HG02588 (cell line): ENCODE data around the gene LENG8.
"Not testable (repeated sequence)": the region's sequence is repeated elsewhere in the genome, so short reads cannot be mapped to it uniquely, and the experiment has no call there.

Experiments
- ATAC-seq: cut with Tn5 transposase; IDR thresholded peaks from one replicate; pipeline ENCODE4 v1.9.1; 2021; ENCODE audit warnings: mild to moderate bottlenecking, moderate library complexity; ENCODE audit not compliant: unreplicated experiment

LENG8 gene

DNA sequence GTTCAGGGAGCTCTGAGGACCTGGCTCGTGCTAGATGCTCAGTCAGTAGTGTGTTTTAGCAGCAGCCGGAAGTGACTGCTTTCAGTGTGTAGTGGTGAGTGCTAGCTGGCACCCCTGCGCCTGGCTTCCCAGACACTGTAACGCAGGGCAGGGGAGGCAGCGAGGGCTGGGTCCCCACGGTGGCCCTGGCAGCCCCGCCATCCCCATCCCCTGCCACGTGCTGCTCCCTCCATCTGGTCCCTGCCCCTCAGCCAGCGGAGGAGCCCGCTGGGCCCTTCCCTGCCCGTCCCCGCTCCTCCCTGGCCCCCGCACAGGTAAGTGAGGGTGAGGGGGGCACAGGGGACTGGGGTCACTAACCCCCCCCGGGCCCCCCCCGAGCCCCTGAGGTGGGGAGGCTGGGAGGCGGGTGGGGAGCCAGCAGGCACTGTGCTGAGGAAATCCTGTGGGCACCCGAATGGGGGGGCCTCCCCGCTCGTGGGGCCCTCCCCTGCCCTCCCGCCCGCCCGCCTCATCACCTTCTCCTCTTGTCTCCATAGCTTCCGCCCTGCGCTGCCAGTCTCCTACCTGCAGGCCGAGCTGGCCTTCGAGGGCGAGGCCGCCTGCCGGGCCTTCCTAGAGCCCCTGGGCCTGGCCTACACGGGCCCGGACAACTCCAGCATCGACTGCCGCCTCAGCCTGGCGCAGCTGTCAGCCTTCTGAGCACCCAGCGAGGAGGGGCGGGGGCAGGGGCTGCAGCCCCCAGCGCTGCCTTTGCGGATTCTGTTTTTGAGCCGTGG, 11.4 kb downstream of the LENG8 start:
- ATAC-seq: no peak

DNA sequence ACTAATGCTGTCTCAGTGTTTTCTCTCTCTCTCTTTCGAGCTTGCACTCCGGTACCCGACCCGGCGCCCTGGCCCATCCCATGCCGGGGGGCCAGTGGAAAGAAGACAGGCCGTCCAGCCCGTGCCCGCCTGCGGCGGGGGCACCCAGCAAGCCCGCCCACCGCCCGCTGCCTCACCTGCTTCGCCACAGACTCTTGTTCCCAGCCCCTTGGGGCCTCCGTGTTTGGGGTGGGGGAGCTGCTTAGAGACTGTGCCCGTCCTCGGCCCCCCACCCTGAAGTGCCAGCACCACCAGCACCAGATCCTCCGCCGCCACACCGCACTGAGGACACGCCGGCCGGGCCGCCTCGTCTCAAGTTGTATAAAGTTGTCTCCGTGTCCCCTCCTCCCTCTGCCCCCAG, 12.2 kb downstream of the LENG8 start:
- no peak for ATAC-seq

DNA sequence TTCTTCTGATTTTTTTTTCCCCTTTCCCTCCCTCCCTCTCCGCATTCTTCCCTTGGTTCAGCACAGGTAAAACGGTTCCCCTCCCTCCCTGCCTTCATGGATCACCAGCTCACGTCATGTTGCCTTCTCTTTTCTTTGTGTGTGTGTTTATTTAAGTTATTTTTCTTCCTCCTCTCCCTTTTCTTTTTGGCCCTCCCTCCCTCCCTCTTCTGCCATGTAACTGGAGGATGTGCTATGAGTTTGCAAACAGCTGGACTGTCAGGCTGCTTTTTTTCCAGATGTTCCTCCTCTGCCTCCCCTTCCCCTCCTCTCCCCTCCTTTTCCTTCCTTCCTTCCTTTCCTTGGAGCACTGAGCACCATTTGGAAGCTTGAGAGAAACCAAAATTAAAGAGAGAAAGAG, 12.6 kb downstream of the LENG8 start:
- no peak for ATAC-seq

DNA sequence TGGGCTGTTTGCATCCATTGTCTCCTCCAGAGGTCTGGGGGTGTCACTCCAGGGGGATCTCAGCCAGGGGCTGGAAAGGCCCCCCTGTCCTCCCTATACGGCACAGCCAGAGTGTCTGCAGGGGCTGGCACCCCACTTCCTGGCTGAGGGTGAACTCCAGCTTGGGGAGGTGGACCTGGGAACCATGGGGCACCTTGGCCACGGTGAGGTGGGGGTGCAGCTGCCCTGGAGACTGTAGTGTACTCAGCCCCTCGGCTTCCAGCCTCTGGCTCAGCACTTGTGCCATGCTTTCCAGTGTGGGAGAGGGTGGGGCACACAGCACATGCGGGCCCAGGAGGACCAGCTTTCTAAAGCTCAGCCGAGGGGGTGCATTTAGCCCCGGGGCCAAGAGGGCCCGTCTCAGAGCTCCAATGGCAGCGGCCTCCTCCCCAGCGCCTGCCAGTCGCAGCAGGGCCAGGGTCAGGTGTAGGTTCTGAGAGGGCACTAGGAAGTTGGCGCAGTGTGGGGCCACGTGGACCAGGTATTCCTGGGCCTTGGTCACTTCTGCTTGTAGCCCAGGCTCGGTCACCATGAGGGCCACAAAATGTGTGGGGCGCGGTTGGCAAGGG, 13.2 kb downstream of the LENG8 start:
- no peak for ATAC-seq

DNA sequence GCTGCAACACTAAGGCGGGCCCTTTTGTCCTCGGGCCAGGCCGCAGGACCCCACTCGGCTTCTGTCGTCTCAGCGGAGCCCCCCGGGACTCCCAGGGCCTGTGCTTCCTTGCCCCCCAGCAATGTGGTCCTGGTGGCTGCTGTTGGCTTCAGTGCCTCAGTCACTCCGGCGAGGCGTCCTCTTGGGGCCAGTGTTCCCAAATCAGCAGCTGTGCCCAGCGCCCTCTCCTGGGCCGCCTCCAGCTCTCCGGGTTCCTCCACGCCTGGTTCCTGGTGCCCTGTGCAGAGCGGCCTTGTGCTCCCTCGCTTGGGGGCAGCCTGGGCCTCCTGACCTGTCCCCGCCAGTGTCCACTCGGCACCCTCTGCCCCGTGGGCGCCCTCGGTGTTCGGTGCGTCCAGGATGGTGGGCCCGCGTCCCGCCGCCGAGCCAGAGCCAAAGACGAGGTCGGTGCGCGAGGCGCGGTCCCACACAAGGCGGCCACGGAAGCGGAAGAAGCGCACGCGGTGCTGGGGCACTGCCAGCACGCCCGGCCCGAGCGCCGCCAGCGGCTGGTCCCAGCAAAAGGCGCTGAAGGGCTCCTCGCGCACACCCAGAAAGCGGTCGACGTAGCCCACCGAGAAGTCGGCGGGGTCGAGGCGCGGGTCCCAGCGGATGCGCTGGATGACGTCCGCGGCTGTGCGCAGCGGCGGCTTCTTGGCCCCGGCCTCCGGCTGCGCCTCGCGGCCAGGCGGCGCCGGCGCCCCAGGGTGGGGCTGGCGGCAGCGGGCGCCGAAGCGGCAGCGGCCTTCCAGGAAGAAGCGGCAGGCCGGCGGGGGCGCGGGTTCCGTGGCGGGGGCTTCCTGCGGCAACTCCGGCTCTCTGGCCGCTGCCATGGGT, 13.9 kb downstream of the LENG8 start:
- peak; percentile 10 for ATAC-seq

DNA sequence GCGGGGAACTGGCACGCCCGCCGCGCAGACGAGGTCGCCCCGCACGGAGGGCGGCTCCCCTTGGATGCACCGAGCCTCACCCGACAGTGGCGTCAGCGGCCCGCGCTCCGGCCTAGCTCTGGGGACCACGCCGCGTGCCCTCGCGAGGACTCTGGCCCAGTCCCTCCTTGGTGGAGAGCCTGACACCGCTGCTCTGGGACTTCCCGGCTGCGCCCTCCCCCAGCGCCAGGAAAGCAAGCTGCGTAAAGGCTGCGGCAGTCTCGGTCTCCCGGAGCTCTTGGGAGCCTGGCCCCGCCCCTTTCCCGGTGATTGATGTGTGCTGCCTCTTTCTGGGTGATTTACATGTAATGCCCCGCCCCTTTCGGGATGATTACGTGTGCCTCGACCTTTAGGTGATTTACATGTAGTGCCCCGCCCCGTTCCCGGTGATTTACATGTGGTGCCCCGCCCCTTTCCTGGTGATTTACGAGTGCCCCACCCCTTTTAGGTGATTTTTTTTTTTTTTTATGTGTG, 14.6 kb downstream of the LENG8 start, which contains the start of gene LENG9:
Gene LENG9 (minus strand): TSS at position 248 of the 513 bp plus-strand sequence. CDS start 252 bp downstream, outside the sequence.
- peak; percentile 46 for ATAC-seq

DNA sequence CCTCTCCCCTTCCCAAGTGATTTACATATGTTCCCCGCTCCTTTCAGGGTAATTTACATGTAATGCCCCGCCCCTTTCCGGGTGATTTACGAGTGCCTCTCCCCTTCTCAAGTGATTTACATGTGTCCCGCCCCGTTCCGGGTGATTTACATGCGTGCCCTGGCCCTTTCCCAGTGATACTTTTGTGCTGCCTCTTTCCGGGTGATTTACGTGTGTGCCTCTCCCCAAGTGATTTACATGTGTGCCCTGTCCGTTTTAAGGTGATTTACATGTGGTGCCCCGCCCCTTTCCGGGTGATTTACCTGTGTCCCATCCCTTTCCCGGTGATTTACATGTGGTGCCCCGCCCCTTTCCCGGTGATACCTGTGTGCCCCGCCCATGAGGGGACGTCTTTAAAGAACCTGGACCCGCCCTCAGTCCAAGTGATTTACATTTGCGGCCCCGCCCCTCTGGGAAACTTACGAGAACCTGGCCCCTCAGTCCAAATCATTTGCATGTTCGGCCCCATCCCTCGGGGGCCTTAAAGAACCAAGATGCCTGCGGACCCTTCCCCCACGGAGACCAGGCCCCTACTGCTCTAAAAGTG, 15.1 kb downstream of the LENG8 start:
- ATAC-seq: peak; percentile 43

DNA sequence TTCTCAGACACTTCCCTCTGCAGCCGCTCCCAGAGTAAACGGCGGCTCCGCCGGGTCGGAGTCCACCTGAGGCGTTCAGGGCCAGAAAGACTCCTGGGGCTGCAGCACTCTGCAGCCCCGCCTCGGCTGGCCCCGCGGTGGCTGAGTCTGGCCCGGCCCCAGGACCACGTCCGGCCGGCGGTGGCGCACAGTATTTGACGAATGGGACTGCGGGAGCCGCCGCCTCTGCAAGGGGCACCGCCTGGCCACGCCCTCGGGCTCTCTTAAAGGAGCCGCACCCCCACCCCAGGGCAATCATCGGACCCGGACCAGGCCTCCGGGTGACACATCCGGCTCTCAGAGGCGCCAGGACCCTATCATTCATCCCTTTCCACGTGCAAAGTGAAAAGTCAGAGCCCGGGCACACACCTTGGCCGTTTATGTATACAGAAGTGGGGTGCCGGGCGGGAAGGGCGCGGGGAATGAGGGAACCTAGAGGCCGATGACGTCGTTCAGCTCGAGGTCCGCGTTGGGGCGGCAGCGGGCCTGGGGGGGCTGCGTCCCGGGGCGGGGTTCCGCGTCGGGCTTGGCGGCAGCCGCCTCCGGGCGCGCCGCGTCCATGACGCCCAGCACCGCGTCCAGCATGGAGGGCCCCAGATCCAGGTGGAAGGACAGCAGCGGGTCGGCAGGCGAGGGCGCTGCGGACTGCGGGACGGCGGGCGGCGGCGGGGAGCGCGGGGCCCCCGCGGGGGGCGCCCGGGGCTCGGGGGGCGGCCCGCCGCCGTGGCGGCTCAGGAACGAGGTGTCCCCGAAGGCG, 15.8 kb downstream of the LENG8 start:
- ATAC-seq: peak; percentile 41

DNA sequence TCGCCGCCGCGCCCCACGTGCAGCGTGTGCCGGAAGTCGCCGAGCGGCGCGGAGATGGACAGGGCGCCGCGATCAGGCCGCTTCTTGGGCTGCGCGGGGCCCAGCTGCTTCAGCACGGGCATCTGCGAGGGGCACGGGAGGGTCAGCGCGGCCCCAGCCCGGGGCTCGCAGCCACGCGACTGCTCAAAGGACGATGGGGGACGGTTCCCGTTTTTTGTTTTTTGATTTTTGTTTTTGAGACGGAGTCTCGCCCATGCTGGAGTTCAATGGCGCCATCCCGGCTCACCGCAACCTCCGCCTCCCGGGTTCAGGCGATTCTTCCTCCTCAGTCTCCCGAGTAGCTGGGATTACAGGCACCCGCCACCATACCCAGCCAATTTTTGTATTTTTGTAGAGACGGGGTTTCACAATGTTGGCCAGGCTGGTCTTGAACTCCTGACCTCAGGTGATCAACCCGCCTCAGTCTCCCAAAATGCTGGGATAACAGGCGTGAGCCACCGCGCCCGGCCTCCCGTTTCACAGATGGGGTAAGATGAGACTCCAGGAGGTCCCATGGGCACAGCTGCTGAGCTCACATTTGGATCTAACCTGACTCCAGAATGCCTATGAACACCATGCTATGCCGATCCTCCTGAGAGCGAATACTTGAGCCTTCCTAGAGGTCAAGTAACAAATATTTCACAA, 16.6 kb downstream of the LENG8 start:
- ATAC-seq: no peak

DNA sequence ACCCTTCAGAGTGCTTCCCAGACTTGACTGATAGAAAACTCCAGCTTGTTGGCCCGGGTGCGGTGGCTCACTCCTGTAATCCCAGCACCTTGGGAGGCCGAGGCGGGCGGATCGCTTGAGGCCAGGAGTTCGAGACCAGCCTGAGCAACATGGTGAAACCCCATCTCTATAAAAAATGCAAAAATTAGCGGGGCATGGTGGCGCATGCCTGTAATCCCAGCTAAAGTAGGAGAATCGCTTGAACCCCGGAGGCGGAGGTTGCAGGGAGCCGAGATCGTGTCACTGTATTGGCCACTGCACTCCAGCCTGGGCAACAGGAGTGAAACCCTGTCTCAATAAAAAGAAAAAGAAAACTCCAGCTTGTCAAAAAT, 17.1 kb downstream of the LENG8 start:
- ATAC-seq: not testable (repeated sequence)

DNA sequence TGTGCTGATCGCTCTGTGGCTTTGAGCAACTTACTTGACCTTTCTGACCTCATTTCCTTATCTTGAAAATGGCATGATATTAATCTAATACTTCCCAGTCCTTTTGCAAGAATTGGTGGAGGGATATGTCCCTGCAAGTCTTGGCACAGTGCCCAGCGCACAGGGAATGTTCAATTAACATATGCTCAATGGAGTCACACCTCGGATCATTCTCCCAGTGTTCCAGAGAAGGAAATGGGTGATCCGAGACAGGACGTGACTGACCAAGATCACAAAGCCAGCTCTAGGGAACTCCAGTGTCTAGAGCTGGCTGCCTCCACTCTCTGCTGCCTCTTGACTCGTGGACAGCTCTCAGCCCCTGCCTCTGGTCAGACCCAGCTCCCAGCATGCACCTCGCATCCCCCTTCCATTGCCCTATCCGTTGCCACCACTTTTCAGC, 20.5 kb downstream of the LENG8 start:
- ATAC-seq: no peak

DNA sequence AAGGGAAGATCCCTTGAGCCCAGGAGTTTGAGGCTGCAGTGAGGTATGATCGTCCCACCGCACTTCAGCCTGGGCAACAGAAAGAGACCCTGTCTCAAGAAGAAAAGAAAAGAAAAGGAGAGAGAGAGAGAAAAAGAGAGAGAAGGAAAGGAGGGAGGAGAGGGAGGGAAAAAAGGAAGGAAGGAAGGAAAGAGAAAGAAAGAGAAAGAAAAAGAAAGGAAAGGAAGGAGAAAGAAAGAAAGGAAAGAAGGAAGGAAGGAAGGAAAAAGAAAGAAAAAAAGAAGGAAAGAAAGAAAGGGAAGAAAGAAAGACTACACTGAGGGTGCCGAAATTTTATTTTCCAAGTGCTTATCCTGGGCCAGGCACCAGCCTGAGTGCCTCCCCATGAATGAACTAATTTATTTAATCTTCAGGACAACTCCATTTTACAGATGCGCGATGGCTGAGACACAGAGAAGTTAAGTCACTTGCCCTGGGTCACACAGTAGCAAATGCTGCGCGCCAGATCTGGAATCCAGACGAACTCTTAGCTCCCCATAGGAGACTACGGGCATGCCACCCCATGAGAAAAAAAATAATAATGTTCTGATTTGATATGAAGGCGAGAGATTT, 21.4 kb downstream of the LENG8 start:
- no peak for ATAC-seq

DNA sequence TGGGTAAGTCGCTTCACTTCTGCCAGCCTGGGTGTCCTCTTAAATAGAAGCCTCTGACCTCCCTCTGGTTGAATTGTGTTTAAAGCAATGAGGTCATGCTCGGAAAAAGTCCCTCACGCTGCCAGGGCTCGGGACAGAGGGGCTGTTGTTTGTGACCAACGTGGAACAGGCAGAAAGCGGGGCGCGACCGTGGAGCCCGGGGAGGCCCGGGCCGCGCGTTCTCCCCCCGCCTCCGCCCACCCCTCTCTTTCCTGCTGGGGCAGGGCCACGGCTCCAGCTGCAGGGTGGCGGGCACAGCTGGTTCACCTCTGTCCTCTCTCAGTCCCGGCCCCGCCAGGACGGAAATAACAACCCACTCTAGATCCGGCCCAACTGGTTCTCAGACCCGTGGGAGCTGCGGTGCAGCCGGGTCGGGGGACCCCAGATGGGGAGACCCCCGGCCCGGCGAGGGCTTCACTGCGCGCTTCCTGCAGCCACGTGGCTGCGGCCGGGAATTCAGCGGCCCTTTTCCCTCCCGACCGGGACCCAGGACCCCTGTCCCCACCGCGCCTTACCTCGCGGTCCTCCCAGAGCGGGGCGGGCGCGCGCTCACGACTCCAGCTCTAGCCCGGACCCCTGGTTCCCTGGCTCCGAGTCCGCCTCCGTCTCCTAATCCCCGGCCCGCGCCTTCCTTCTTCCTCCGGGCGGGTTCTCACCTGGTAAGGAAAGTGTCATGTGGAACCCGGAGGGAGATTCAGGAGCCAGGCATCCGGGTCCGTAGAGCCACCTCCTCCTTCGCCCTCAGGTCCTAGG, 22.2 kb downstream of the LENG8 start:
- ATAC-seq: no peak

DNA sequence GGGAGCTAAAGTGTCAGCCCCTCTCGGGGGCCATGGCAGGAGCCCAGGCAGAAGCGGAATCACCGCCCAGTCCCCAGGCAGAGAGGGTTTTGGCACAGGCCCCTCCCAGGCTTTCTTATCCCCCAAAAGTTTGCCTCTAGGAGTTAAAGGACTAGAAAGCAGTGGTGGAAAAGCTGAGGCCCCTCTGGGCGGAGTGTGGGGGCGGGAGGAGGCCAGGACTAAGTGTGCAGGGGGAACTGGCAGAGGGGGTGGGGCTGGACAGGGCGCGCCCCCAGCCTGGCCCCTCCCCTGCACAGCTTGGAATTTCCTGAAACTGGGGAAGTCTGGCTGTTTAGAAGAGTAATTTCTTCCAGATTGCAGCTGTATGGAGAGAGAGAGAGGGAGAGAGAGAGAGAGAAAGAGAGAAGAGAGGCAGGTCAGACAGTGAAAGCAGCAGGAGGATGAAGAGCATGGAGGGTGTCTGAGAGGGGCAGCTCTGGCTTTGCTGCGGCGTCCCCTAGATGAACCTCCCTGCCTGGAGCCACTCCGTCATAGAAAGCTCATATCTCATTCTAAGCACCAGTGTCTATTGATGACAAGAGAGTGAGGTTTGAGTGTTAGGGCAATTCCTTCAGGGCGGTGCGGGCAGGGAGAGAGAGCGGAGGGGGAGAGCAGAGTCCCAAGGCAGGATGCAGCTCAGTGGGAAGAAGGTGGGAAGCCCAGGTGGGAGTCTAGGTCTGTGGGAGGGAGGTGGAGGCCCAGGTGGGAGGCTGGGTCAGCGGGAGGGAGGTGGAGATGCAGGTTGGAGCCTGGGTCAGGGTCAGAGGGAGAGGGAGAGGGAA, 24.3 kb downstream of the LENG8 start, which contains the start of gene CDC42EP5:
Gene CDC42EP5 (minus strand): TSS at position 226 of the 821 bp plus-strand sequence. CDS start 7,749 bp downstream, outside the sequence.
- ATAC-seq: no peak

DNA sequence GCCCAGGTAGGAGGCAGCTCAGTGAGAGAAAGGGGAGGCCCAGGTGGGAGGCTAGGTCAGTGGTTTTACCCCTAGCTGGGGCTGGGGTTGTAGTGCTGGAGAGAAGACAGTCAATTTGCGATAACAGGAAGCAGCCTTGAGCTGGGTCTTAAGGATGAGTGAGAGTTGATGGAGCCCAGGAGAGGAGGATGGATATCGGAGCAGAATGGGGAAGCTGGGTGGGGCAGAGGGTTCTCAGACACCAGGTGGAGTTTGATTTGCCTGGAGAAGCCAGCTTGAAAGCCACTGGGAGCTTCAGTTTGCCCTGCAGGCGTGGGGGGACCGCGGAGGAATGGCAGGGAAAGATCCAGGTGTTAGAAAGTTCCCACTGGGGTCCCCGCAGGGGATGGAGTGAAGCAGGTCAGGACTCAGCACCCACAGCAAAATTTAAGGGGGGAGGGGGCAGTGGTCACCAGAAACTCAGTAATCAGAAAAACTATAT, 24.9 kb downstream of the LENG8 start:
- ATAC-seq: no peak

DNA sequence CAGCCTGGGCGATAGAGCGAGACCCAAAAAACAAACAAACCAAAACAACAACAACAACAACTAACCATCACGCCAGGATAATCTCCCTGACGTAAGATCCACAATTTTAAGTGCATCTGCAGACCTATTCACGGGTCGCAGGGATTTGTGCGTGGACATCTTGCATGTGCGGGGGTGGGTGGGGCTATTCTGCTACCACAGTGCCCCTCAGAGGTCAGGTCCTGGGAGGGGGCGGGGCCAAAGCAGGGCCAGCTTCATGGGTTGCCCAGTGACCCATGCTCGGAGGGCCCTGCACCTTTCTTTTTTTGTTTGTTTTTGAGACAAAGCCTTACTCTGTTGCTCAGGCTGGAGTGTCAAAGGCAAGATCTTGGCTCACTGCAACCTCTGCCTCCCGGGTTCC, 26.7 kb downstream of the LENG8 start:
- no peak for ATAC-seq

DNA sequence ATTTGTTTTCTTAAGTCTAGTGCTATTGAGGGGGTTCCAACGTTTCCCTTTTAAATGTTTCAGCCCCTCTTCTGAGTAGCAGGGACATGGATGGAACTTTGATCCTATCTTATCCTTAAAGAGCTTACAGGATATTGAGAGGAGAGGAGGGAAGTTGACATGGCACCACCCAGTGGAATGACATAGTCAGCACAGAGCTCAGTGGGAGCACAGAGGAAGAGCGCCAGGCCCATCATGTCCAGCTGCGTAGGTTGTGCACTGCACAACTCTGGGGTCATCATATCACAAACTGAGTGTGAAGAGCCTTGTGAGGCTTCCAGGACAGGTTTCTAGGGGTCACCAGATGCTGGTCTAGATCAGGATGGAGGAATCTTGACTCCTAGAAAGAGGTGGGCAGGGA, 28.7 kb downstream of the LENG8 start:
- no peak for ATAC-seq
